ENCODE results near the gene DHRS7B.

The DHRS7B gene

DNA sequence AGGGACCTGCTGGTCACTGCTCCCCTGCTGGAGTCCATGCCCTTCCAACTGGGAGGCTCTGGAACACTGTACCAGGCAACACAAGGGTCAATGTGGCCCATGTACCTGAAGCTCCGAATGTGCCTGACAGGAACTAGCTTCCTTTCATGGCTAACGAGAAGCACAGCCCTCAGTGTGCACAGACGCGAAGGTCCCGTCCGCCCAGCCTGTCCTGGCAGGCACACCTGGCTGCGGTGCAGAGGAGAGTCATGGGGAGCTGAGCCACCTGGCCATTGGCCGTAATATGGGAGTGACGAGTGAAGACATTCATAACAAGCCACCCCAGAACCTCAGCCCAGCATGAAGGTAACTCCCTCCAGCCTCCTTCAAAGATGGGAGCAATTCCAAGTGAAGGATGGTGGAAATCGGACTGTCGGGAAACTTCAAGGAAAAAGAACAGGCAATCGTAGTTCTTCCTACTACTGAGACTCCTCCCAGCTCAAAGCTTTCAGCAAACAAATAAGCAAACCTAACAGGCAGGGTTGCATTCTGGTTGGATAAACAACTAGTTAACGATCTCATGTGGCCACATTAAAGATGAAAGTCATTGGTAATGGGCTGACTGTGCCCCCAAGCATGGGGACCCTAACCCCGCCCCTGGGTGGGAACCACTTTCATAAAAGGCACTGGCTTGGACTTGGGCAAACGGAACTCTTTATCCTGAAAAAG lies 74.0 kb downstream of the DHRS7B start:
- TF ChIP-seq, protein P1, sequence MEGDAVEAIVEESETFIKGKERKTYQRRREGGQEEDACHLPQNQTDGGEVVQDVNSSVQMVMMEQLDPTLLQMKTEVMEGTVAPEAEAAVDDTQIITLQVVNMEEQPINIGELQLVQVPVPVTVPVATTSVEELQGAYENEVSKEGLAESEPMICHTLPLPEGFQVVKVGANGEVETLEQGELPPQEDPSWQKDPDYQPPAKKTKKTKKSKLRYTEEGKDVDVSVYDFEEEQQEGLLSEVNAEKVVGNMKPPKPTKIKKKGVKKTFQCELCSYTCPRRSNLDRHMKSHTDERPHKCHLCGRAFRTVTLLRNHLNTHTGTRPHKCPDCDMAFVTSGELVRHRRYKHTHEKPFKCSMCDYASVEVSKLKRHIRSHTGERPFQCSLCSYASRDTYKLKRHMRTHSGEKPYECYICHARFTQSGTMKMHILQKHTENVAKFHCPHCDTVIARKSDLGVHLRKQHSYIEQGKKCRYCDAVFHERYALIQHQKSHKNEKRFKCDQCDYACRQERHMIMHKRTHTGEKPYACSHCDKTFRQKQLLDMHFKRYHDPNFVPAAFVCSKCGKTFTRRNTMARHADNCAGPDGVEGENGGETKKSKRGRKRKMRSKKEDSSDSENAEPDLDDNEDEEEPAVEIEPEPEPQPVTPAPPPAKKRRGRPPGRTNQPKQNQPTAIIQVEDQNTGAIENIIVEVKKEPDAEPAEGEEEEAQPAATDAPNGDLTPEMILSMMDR (conservative IDR thresholded peaks at IDR 0.05; ENCODE audit: control insufficient read depth, insufficient read depth, low read depth, low read length): no peak
- H3K4me3 ChIP-seq (ENCODE audit: control insufficient read depth, low read depth, low read length): no peak overlapping the region

GRCh38 chr17:21201298-21201595 lies 74.5 kb downstream of the DHRS7B start:
- TF ChIP-seq, protein P1 (conservative IDR thresholded peaks at IDR 0.05; ENCODE audit: control insufficient read depth, insufficient read depth, low read depth, low read length): no peak
- no peak overlapping the region for H3K4me3 ChIP-seq (ENCODE audit: control insufficient read depth, low read depth, low read length)
- DNase-seq (ENCODE audit: low read depth): no peak

More for the DNA sequence above, 74.0 kb downstream of the DHRS7B start:
- DNase-seq (ENCODE audit: low read depth): no peak

DNA sequence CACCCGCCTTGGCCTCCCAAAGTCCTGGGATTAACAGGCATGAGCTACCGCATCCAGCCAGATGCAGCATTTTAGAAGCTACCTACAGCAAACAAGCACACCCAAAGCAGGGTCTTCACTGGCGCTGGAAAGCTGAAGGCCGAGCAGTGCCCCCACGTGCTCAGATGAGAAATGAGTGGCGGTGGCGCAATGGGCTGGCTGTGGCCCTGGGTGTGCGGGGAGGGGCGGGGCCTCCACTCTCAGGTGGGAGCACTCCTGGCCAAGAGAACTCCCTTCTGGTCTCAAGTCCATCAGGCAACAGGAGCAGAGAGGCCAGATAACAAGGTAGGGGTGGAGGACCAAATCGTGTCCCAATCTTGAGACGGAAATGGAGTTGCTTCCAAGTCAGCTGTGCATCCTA lies 75.1 kb downstream of the DHRS7B start:
- no peak for DNase-seq (ENCODE audit: low read depth)
- no peak overlapping the region for H3K4me3 ChIP-seq (ENCODE audit: control insufficient read depth, low read depth, low read length)
- TF ChIP-seq, protein P1 (conservative IDR thresholded peaks at IDR 0.05; ENCODE audit: control insufficient read depth, insufficient read depth, low read depth, low read length): no peak

GRCh38 chr17:21202512-21202911 lies 75.7 kb downstream of the DHRS7B start:
- no peak overlapping the region for H3K4me3 ChIP-seq (ENCODE audit: control insufficient read depth, low read depth, low read length)
- TF ChIP-seq, protein P1 (conservative IDR thresholded peaks at IDR 0.05; ENCODE audit: control insufficient read depth, insufficient read depth, low read depth, low read length): no peak
- no peak for DNase-seq (ENCODE audit: low read depth)

- no peak overlapping the region for H3K4me3 ChIP-seq (ENCODE audit: control insufficient read depth, low read depth, low read length)
- TF ChIP-seq, protein P1 (conservative IDR thresholded peaks at IDR 0.05; ENCODE audit: control insufficient read depth, insufficient read depth, low read depth, low read length): no peak
- DNase-seq (ENCODE audit: low read depth): no peak
Measured at GRCh38 chr17:21204935-21205334, 78.2 kb downstream of the DHRS7B start.

GRCh38 chr17:21208352-21208751 lies 81.6 kb downstream of the DHRS7B start:
- no peak for DNase-seq (ENCODE audit: low read depth)
- TF ChIP-seq, protein P1 (conservative IDR thresholded peaks at IDR 0.05; ENCODE audit: control insufficient read depth, insufficient read depth, low read depth, low read length): no peak
- H3K4me3 ChIP-seq (ENCODE audit: control insufficient read depth, low read depth, low read length): no peak overlapping the region
